Trophoblast cell (in vitro differentiated cells and primary cell): ENCODE measurements around the gene NDNF.
A peak's percentile ranks its signal among the peaks of the same experiment; 100 is the strongest.

ENCODE experiments used
- DNase-seq, 2 donors: peaks; one replicate each; pipeline ENCODE4 v3.0.0-alpha.2; 2016
- H2AFZ ChIP-seq: 2 replicates; pipeline ENCODE4 v1.6.1; 2013; ENCODE audit warnings: low read length, moderate library complexity, mild to moderate bottlenecking; ENCODE audit not compliant: insufficient read depth, poor library complexity
- H2AK5ac ChIP-seq: 2 replicates; pipeline ENCODE4 v1.6.1; 2013; ENCODE audit warnings: mild to moderate bottlenecking, low read length
- H2BK120ac ChIP-seq: 2 replicates; pipeline ENCODE4 v1.6.1; 2013; ENCODE audit warnings: low read length, mild to moderate bottlenecking, moderate library complexity; ENCODE audit not compliant: insufficient read depth, poor library complexity
- H2BK12ac ChIP-seq: 2 replicates; pipeline ENCODE4 v1.6.1; 2013; ENCODE audit warnings: mild to moderate bottlenecking, low read length, moderate library complexity
- H2BK5ac ChIP-seq: 2 replicates; pipeline ENCODE4 v1.6.1; 2013; ENCODE audit warnings: low read length, low read depth, moderate library complexity, mild to moderate bottlenecking; ENCODE audit not compliant: poor library complexity
- H3K14ac ChIP-seq: 2 replicates; pipeline ENCODE4 v1.6.1; 2013; ENCODE audit warnings: mild to moderate bottlenecking, low read length
- H3K18ac ChIP-seq: 2 replicates; pipeline ENCODE4 v1.6.1; 2013; ENCODE audit warnings: mild to moderate bottlenecking, low read length
- H3K23ac ChIP-seq: 2 replicates; pipeline ENCODE4 v1.6.1; 2013; ENCODE audit warnings: low read length
- H3K27ac ChIP-seq: 2 replicates; pipeline ENCODE4 v1.5.1; 2013; ENCODE audit warnings: low read depth, mild to moderate bottlenecking, inconsistent platforms, low read length, moderate library complexity
- H3K27me3 ChIP-seq: 2 replicates; pipeline ENCODE4 v1.6.1; 2013; ENCODE audit warnings: inconsistent platforms, mild to moderate bottlenecking, low read length, moderate library complexity; ENCODE audit not compliant: insufficient read depth
- H3K36me3 ChIP-seq, 2 experiments: 1 replicate in 1 of 2; 2 replicates in 1 of 2; pipeline ENCODE4 v1.6.1; 2013; ENCODE audit warnings: low read length in 2 of 2, mild to moderate bottlenecking in 2 of 2, moderate library complexity in 1 of 2; ENCODE audit not compliant: insufficient read depth in 2 of 2, control insufficient read depth in 1 of 2
- H3K4ac ChIP-seq: 2 replicates; pipeline ENCODE4 v1.6.1; 2013; ENCODE audit warnings: low read depth, mild to moderate bottlenecking, low read length, moderate library complexity
- H3K4me1 ChIP-seq, 2 experiments: 1 replicate in 1 of 2; 2 replicates in 1 of 2; pipeline ENCODE4 v1.6.1; 2013; ENCODE audit warnings: low read length in 2 of 2, mild to moderate bottlenecking in 2 of 2, moderate library complexity in 1 of 2; ENCODE audit not compliant: insufficient read depth in 2 of 2, control insufficient read depth in 1 of 2
- H3K4me2 ChIP-seq: 2 replicates; pipeline ENCODE4 v1.6.1; 2013; ENCODE audit warnings: inconsistent platforms, mild to moderate bottlenecking, low read length, moderate library complexity
- H3K4me3 ChIP-seq: 2 replicates; pipeline ENCODE4 v1.5.1; 2013; ENCODE audit warnings: mild to moderate bottlenecking, low read depth, low read length, inconsistent platforms
- H3K79me1 ChIP-seq: one replicate; pipeline ENCODE4 v1.6.1; 2013; ENCODE audit warnings: low read length
- H3K79me2 ChIP-seq: 2 replicates; pipeline ENCODE4 v1.6.1; 2013; ENCODE audit warnings: low read length, mild to moderate bottlenecking; ENCODE audit not compliant: control insufficient read depth, insufficient read depth, poor library complexity
- H3K9ac ChIP-seq: 2 replicates; pipeline ENCODE4 v1.6.1; 2013; ENCODE audit warnings: mild to moderate bottlenecking, low read length
- H3K9me3 ChIP-seq: 2 replicates; pipeline ENCODE4 v1.6.1; 2013; ENCODE audit warnings: low read depth, mild to moderate bottlenecking, control low read depth, inconsistent platforms, low read length; ENCODE audit not compliant: insufficient read depth
- H4K12ac ChIP-seq: 2 replicates; pipeline ENCODE4 v1.6.1; 2013; ENCODE audit warnings: low read depth, mild to moderate bottlenecking, low read length, moderate library complexity
- H4K8ac ChIP-seq: 2 replicates; pipeline ENCODE4 v1.6.1; 2013; ENCODE audit warnings: low read depth, mild to moderate bottlenecking, low read length, moderate library complexity
- H4K91ac ChIP-seq: one replicate; pipeline ENCODE4 v1.6.1; 2013; ENCODE audit warnings: low read depth, mild to moderate bottlenecking, low read length, moderate library complexity
- WGBS: extraction: QIAGEN DNeasy Blood & Tissue Kit; methylation state at CpG from one replicate; pipeline ENCODE4 v1.1.7; 2013; ENCODE audit warnings: missing lambda C conversion rate; ENCODE audit not compliant: insufficient read length, insufficient coverage; ENCODE audit errors: extremely low coverage; 5-methylcytosine and 5-hydroxymethylcytosine counted together

The NDNF gene

GRCh38 chr4:121112530-121112929 lies 40.2 kb upstream of the NDNF start:
- Histone ChIP-seq H3K36me3 (no peaks in the 10 kb centered on the region), H3K23ac (no peak overlapping the region), H4K12ac (no peak overlapping the region), H4K91ac (no peak overlapping the region), H2BK120ac (no peak overlapping the region), H3K18ac (no peak overlapping the region), H3K79me2 (no peaks in the 10 kb centered on the region), H3K27me3 (no peaks in the 10 kb centered on the region), H3K4me3 (no peak overlapping the region), H3K4me2 (no peak overlapping the region), H3K14ac (no peak overlapping the region), H4K8ac (no peak overlapping the region), H2BK12ac (no peak overlapping the region), H2AFZ (no peak overlapping the region), H3K4ac (no peak overlapping the region), H3K9ac (no peak overlapping the region), H3K9me3 (no peaks in the 10 kb centered on the region), H2AK5ac (no peak overlapping the region), H3K79me1 (no peaks in the 10 kb centered on the region), H3K27ac (no peak overlapping the region), H2BK5ac (no peak overlapping the region), H3K4me1 (no peaks in the 10 kb centered on the region)
- peak in 1 of 2 donors; percentile 13 for DNase-seq

GRCh38 chr4:121108557-121108956 lies 36.2 kb upstream of the NDNF start:
- Histone ChIP-seq H3K23ac (no peak overlapping the region), H3K27me3 (no peaks in the 10 kb centered on the region), H3K14ac (no peak overlapping the region), H3K79me2 (no peaks in the 10 kb centered on the region), H3K4me3 (no peak overlapping the region), H4K8ac (no peak overlapping the region), H4K91ac (no peak overlapping the region), H2BK120ac (no peak overlapping the region), H2BK5ac (no peak overlapping the region), H3K4me1 (no peaks in the 10 kb centered on the region), H3K18ac (no peak overlapping the region), H3K79me1 (no peaks in the 10 kb centered on the region), H3K9ac (no peak overlapping the region), H3K4ac (no peak overlapping the region), H3K36me3 (no peaks in the 10 kb centered on the region), H2AFZ (peak overlapping the region; percentile 14), H2BK12ac (no peak overlapping the region), H3K27ac (no peak overlapping the region), H4K12ac (no peak overlapping the region), H2AK5ac (no peak overlapping the region), H3K9me3 (no peaks in the 10 kb centered on the region), H3K4me2 (no peak overlapping the region)
- WGBS: no CpG with 5 or more reads among the region's 2 CpGs
- no peak for DNase-seq

- Histone ChIP-seq H3K79me1 (no peaks in the 10 kb centered on the region), H3K4me2 (no peak overlapping the region), H3K14ac (no peak overlapping the region), H3K27ac (no peak overlapping the region), H3K36me3 (no peaks in the 10 kb centered on the region), H4K8ac (no peak overlapping the region), H3K18ac (no peak overlapping the region), H3K4me3 (no peak overlapping the region), H3K4me1 (no peaks in the 10 kb centered on the region), H3K23ac (peak overlapping the region; percentile 55), H3K4ac (no peak overlapping the region), H3K79me2 (no peaks in the 10 kb centered on the region), H3K27me3 (no peaks in the 10 kb centered on the region), H2BK120ac (no peak overlapping the region), H2AK5ac (no peak overlapping the region), H4K91ac (no peak overlapping the region), H3K9me3 (no peaks in the 10 kb centered on the region), H3K9ac (no peak overlapping the region), H2AFZ (no peak overlapping the region), H2BK12ac (no peak overlapping the region), H2BK5ac (no peak overlapping the region), H4K12ac (no peak overlapping the region)
- no peak for DNase-seq
- no CpG with 5 or more reads among the region's 4 CpGs for WGBS
Measured at GRCh38 chr4:121107507-121107906, 35.2 kb upstream of the NDNF start.

- Histone ChIP-seq H3K9me3 (no peaks in the 10 kb centered on the region), H3K79me1 (no peaks in the 10 kb centered on the region), H3K14ac (no peak overlapping the region), H3K23ac (no peak overlapping the region), H3K18ac (no peak overlapping the region), H3K79me2 (no peaks in the 10 kb centered on the region), H2BK12ac (no peak overlapping the region), H2BK120ac (no peak overlapping the region), H4K8ac (no peak overlapping the region), H3K4me2 (no peak overlapping the region), H3K27me3 (no peaks in the 10 kb centered on the region), H3K4me1 (no peaks in the 10 kb centered on the region), H3K36me3 (no peaks in the 10 kb centered on the region), H3K9ac (no peak overlapping the region), H2BK5ac (no peak overlapping the region), H3K4ac (no peak overlapping the region), H2AFZ (no peak overlapping the region), H3K27ac (no peak overlapping the region), H3K4me3 (no peak overlapping the region), H2AK5ac (no peak overlapping the region), H4K12ac (no peak overlapping the region), H4K91ac (no peak overlapping the region)
- DNase-seq: no peak
- no CpG with 5 or more reads among the region's 2 CpGs for WGBS
Measured at GRCh38 chr4:121100093-121100775, 27.9 kb upstream of the NDNF start.
